IMR-90 (cell line): Measurements from ENCODE around the gene NEO1. TPM values are rescaled to one million over a fixed set of nuclear protein-coding genes. Genes with fewer than 3 reads are reported as not detected.

Source experiments
- ATAC-seq: fragments of 200-7000 bp; cut with Tn5 transposase; 2 replicates; pipeline ENCODE4 v1.9.1; 2020; ENCODE audit warnings: low read depth, mild to moderate bottlenecking, moderate library complexity
- BruUV-seq: library from RNA; stranded (reverse); fragments of 400-500 nt; replicated peaks from 2 replicates; lab custom pipeline; 2021; lab: Mats Ljungman, UMichigan
- CTCF ChIA-PET: fragments of 300-600 bp; formaldehyde crosslinking; extraction: SDS; loops from one replicate; lab custom pipeline; 2021; ENCODE audit warnings: antibody characterized with exemption; lab: Yijun Ruan, JAX
- POLR2A ChIA-PET: fragments of 300-600 bp; sonication (Branson Sonifier 250); formaldehyde crosslinking; loops from one replicate; lab custom pipeline; 2022; ENCODE audit warnings: antibody characterized with exemption; ENCODE audit not compliant: unreplicated experiment; lab: Charles Lee
- DNase-seq: peaks from one replicate; pipeline ENCODE4 v3.0.0; 2013
- H2AFZ ChIP-seq: replicated peaks from 2 replicates; pipeline ENCODE3; 2013; ENCODE audit warnings: low read length, mild to moderate bottlenecking; ENCODE audit not compliant: poor library complexity
- H2AK5ac ChIP-seq: 2 replicates; pipeline ENCODE4 v1.6.1; 2013; ENCODE audit warnings: low read depth, low read length, inconsistent platforms
- H2AK9ac ChIP-seq: replicated peaks from 2 replicates; pipeline ENCODE3; 2013; ENCODE audit warnings: mild to moderate bottlenecking, low read depth, low read length, moderate library complexity; ENCODE audit not compliant: poor library complexity
- H2BK120ac ChIP-seq: 2 replicates; pipeline ENCODE4 v1.6.1; 2013; ENCODE audit warnings: low read depth, low read length, inconsistent platforms
- H2BK15ac ChIP-seq: 3 replicates; pipeline ENCODE4 v1.6.1; 2013; ENCODE audit warnings: low read depth, low read length, inconsistent platforms
- H2BK20ac ChIP-seq: 2 replicates; pipeline ENCODE4 v1.6.1; 2013; ENCODE audit warnings: low read depth, mild to moderate bottlenecking, inconsistent platforms, low read length, moderate library complexity
- H2BK5ac ChIP-seq: 2 replicates; pipeline ENCODE4 v1.6.1; 2013; ENCODE audit warnings: mild to moderate bottlenecking, low read depth, low read length, inconsistent platforms; ENCODE audit not compliant: poor library complexity, severe bottlenecking
- H3K14ac ChIP-seq: replicated peaks from 2 replicates; pipeline ENCODE4 v1.6.1; 2013; ENCODE audit warnings: low read depth, low read length, inconsistent platforms
- H3K18ac ChIP-seq: 2 replicates; pipeline ENCODE4 v1.6.1; 2013; ENCODE audit warnings: low read depth, low read length, control low read depth
- H3K23ac ChIP-seq: 2 replicates; pipeline ENCODE4 v1.6.1; 2013; ENCODE audit warnings: low read depth, low read length, inconsistent platforms
- H3K27ac ChIP-seq: 2 replicates; pipeline ENCODE4 v1.5.1; 2013; ENCODE audit warnings: mild to moderate bottlenecking, control low read depth, low read length; ENCODE audit not compliant: insufficient read depth
- H3K27me3 ChIP-seq: 2 replicates; pipeline ENCODE4 v1.6.1; 2013; ENCODE audit warnings: low read length; ENCODE audit not compliant: control insufficient read depth, insufficient read depth
- H3K36me3 ChIP-seq: 2 replicates; pipeline ENCODE4 v1.6.1; 2013; ENCODE audit warnings: low read length, mixed read lengths; ENCODE audit not compliant: control insufficient read depth, insufficient read depth
- H3K4ac ChIP-seq: 2 replicates; pipeline ENCODE4 v1.6.1; 2013; ENCODE audit warnings: low read depth, low read length, inconsistent platforms
- H3K4me1 ChIP-seq: 2 replicates; pipeline ENCODE4 v1.6.1; 2013; ENCODE audit warnings: low read length, mixed read lengths; ENCODE audit not compliant: control insufficient read depth, insufficient read depth
- H3K4me2 ChIP-seq: 2 replicates; pipeline ENCODE4 v1.6.1; 2013; ENCODE audit warnings: low read depth, mild to moderate bottlenecking, control low read depth, low read length, moderate library complexity
- H3K4me3 ChIP-seq: 2 replicates; pipeline ENCODE4 v1.5.1; 2013; ENCODE audit warnings: low read depth, mild to moderate bottlenecking, control low read depth, low read length, moderate library complexity; ENCODE audit not compliant: insufficient read depth
- H3K56ac ChIP-seq: 2 replicates; pipeline ENCODE4 v1.6.1; 2013; ENCODE audit warnings: low read length, inconsistent platforms; ENCODE audit not compliant: insufficient read depth; ENCODE audit errors: extremely low read depth
- H3K79me1 ChIP-seq, 2 experiments: 2 replicates each; pipeline ENCODE4 v1.6.1; 2013; ENCODE audit warnings: low read length in 2 of 2, inconsistent platforms in 1 of 2, low read depth in 1 of 2
- H3K9ac ChIP-seq: 2 replicates; pipeline ENCODE4 v1.6.1; 2013; ENCODE audit warnings: low read depth, low read length, control low read depth
- H3K9me1 ChIP-seq: 2 replicates; pipeline ENCODE4 v1.6.1; 2013; ENCODE audit warnings: low read length, inconsistent platforms; ENCODE audit not compliant: insufficient read depth
- H3K9me3 ChIP-seq: 2 replicates; pipeline ENCODE4 v1.6.1; 2013; ENCODE audit warnings: low read length; ENCODE audit not compliant: control insufficient read depth, insufficient read depth
- H4K20me1 ChIP-seq: 2 replicates; pipeline ENCODE4 v1.6.1; 2013; ENCODE audit warnings: low read length, inconsistent platforms; ENCODE audit not compliant: insufficient read depth
- H4K5ac ChIP-seq: 2 replicates; pipeline ENCODE4 v1.6.1; 2013; ENCODE audit warnings: mild to moderate bottlenecking, low read depth, low read length, control low read depth
- H4K8ac ChIP-seq, 2 experiments: 2 replicates each; pipeline ENCODE4 v1.6.1; 2013; ENCODE audit warnings: low read depth in 2 of 2, low read length in 2 of 2, control low read depth in 1 of 2, inconsistent platforms in 1 of 2
- H4K91ac ChIP-seq: 2 replicates; pipeline ENCODE4 v1.6.1; 2013; ENCODE audit warnings: low read depth, low read length, inconsistent platforms; ENCODE audit not compliant: insufficient read depth
- BHLHE40 ChIP-seq: fragments of 150-350 bp; IDR thresholded peaks from 2 replicates; pipeline ENCODE4 v1.6.1; 2016; ENCODE audit warnings: mild to moderate bottlenecking, low read depth, low read length
- CEBPB ChIP-seq: IDR thresholded peaks from 2 replicates; pipeline ENCODE4 v1.6.1; 2012; ENCODE audit warnings: low read depth, low read length, improper control_type of control experiment
- CHD1 ChIP-seq: IDR thresholded peaks from 2 replicates; pipeline ENCODE4 v1.6.1; 2012; ENCODE audit warnings: low read depth, low read length, improper control_type of control experiment
- FOS ChIP-seq: fragments of 150-350 bp; IDR thresholded peaks from 2 replicates; pipeline ENCODE4 v1.6.1; 2016; ENCODE audit warnings: low read depth, low read length
- MAFK ChIP-seq: IDR thresholded peaks from 2 replicates; pipeline ENCODE4 v1.6.1; 2012; ENCODE audit warnings: low read depth, low read length, improper control_type of control experiment
- MAZ ChIP-seq: IDR thresholded peaks from 2 replicates; pipeline ENCODE4 v1.6.1; 2012; ENCODE audit warnings: low read depth, mild to moderate bottlenecking, low read length, improper control_type of control experiment, moderate library complexity, borderline replicate concordance
- MXI1 ChIP-seq: IDR thresholded peaks from 2 replicates; pipeline ENCODE4 v1.6.1; 2012; ENCODE audit warnings: low read depth, mild to moderate bottlenecking, low read length, moderate library complexity, borderline replicate concordance
- NFE2L2 ChIP-seq: fragments of 150-350 bp; IDR thresholded peaks from 2 replicates; pipeline ENCODE4 v1.6.1; 2016; ENCODE audit warnings: low read depth, mild to moderate bottlenecking, low read length
- POLR2A ChIP-seq: IDR thresholded peaks from 2 replicates; pipeline ENCODE4 v1.6.1; 2012; ENCODE audit warnings: mild to moderate bottlenecking, low read depth, low read length
- RAD21 ChIP-seq: IDR thresholded peaks from 2 replicates; pipeline ENCODE4 v1.6.1; 2012; ENCODE audit warnings: low read length, improper control_type of control experiment
- RCOR1 ChIP-seq: IDR thresholded peaks from 2 replicates; pipeline ENCODE4 v1.6.1; 2012; ENCODE audit warnings: mild to moderate bottlenecking, low read length, improper control_type of control experiment; ENCODE audit not compliant: insufficient replicate concordance
- RFX5 ChIP-seq: IDR thresholded peaks from 2 replicates; pipeline ENCODE4 v1.8.0; 2012; ENCODE audit warnings: low read depth, mild to moderate bottlenecking, low read length, moderate library complexity
- SMC3 ChIP-seq: fragments of 150-350 bp; IDR thresholded peaks from 2 replicates; pipeline ENCODE4 v1.6.1; 2016; ENCODE audit warnings: low read depth, mild to moderate bottlenecking, antibody characterized with exemption, low read length, moderate library complexity
- WGBS, 2 experiments: methylation state at CpG; one replicate each; pipeline versions ENCODE4 v1.1.5 to v1.1.7; 2013; ENCODE audit warnings: missing lambda C conversion rate in 2 of 2; ENCODE audit not compliant: insufficient read length in 1 of 2; ENCODE audit errors: extremely low coverage in 2 of 2; 5-methylcytosine and 5-hydroxymethylcytosine counted together
- dilution Hi-C: fragments of 300-500 bp; cut with HindIII; formaldehyde crosslinking; loops from one replicate; pipeline ENCODE4 v1.14.3; 2018; ENCODE audit warnings: low sequenced_read_pairs; ENCODE audit not compliant: unreplicated experiment
- in situ Hi-C: fragments of 300-500 bp; cut with MboI; formaldehyde crosslinking; loops from 3 replicates; pipeline ENCODE4 v1.14.3; 2019; ENCODE audit warnings: low sequenced_read_pairs, inconsistent platforms, mixed read lengths
- intact Hi-C: fragments of 100-400 bp; cut with micrococcal nuclease; formaldehyde crosslinking; loops from 2 replicates; pipeline ENCODE4 v1.10.0; 2022
- polyA plus RNA-seq, 3 experiments: library from polyadenylated mRNA; depleted of rRNA; stranded (reverse); fragments of >200 nt; gene quantifications; 2 replicates each; pipeline ENCODE4 v1.2.3, GENCODE V29; 2012; ENCODE audit warnings: low replicate concordance in 1 of 3
- total RNA-seq: library from RNA; depleted of rRNA; stranded (reverse); fragments of >200 nt; gene quantifications from 2 replicates; pipeline ENCODE4 v1.2.3, GENCODE V29; 2012
- TF ChIP-seq, protein P1 (sequence below): fragments of 150-350 bp; IDR thresholded peaks from 2 replicates; pipeline ENCODE4 v1.6.1; 2016; ENCODE audit warnings: low read depth, mild to moderate bottlenecking, low read length, moderate library complexity, borderline replicate concordance
- TF ChIP-seq, protein P2 (sequence below): conservative IDR thresholded peaks from 2 replicates; pipeline ENCODE4 v1.5.1; 2012; ENCODE audit warnings: mild to moderate bottlenecking, low read depth, low read length, improper control_type of control experiment
- TF ChIP-seq, protein P3 (sequence below): fragments of 150-350 bp; IDR thresholded peaks from 2 replicates; pipeline ENCODE4 v1.6.1; 2017; ENCODE audit warnings: mild to moderate bottlenecking, antibody characterized with exemption, low read length, low read depth

The NEO1 gene
- total and polyA plus RNA-seq, 2 of the 4 experiments (the other 2 are of a cell fraction), result 16.3 to 18.5 TPM

DNA sequence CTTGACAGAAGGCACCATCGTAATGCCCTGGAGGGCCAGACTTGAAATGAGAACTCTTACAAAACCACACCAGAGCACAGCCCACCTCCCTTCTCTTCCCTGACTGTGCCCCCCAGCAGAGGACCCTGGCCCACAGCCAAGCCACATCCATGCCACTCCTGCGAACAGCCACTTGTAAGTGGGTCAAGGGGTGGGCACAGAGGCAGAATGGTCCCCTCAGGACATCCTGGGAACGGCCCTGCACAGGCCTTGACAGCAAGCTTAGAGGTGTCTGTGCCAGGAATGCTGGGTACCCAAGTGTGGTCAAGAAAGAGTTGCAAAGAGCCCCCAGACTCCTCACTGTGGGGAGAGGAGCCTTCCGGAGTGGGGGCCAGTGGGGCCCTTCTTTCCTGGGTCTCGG is 283.2 kb downstream of the NEO1 start:
- H2AK5ac ChIP-seq, result no peak overlapping the region
- H3K36me3 ChIP-seq, result no peaks in the 10 kb centered on the region
- H3K14ac ChIP-seq, result no peak overlapping the region
- H4K91ac ChIP-seq, result no peak overlapping the region
- no peak overlapping the region for H3K27ac ChIP-seq
- H2AFZ ChIP-seq, result no peak overlapping the region
- BruUV-seq, result no TSS peak
- no peak overlapping the region for H4K5ac ChIP-seq
- H3K4me1 ChIP-seq, result no peaks in the 10 kb centered on the region
- no peak overlapping the region for H3K4me2 ChIP-seq
- no peak overlapping the region for H4K8ac ChIP-seq
- WGBS, 2 experiments, result no CpG with 5 or more reads among the region's 5 CpGs
- no peaks in the 10 kb centered on the region; the same call in 1 of the 2 replicates for H3K9me1 ChIP-seq
- no peak overlapping the region for H3K4me3 ChIP-seq
- ChIA-PET CTCF (no interaction called here), POLR2A (no interaction called here)
- no peaks in the 10 kb centered on the region for H3K79me1 ChIP-seq
- no peak overlapping the region for H3K18ac ChIP-seq
- no peak overlapping the region for H3K4ac ChIP-seq
- dilution Hi-C loops (no loop called here), in situ Hi-C loops (no loop called here), intact Hi-C loops (no loop called here)
- no peak overlapping the region for H2BK5ac ChIP-seq
- H3K23ac ChIP-seq, result no peak overlapping the region
- no peak overlapping the region for H2BK15ac ChIP-seq
- no peak for TF ChIP-seq SMC3
- TF ChIP-seq, protein P1, sequence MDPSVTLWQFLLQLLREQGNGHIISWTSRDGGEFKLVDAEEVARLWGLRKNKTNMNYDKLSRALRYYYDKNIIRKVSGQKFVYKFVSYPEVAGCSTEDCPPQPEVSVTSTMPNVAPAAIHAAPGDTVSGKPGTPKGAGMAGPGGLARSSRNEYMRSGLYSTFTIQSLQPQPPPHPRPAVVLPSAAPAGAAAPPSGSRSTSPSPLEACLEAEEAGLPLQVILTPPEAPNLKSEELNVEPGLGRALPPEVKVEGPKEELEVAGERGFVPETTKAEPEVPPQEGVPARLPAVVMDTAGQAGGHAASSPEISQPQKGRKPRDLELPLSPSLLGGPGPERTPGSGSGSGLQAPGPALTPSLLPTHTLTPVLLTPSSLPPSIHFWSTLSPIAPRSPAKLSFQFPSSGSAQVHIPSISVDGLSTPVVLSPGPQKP, result no peak
- TF ChIP-seq MAZ, result no peak
- TF ChIP-seq POLR2A, result no peak
- TF ChIP-seq BHLHE40, result no peak
- TF ChIP-seq, protein P2, sequence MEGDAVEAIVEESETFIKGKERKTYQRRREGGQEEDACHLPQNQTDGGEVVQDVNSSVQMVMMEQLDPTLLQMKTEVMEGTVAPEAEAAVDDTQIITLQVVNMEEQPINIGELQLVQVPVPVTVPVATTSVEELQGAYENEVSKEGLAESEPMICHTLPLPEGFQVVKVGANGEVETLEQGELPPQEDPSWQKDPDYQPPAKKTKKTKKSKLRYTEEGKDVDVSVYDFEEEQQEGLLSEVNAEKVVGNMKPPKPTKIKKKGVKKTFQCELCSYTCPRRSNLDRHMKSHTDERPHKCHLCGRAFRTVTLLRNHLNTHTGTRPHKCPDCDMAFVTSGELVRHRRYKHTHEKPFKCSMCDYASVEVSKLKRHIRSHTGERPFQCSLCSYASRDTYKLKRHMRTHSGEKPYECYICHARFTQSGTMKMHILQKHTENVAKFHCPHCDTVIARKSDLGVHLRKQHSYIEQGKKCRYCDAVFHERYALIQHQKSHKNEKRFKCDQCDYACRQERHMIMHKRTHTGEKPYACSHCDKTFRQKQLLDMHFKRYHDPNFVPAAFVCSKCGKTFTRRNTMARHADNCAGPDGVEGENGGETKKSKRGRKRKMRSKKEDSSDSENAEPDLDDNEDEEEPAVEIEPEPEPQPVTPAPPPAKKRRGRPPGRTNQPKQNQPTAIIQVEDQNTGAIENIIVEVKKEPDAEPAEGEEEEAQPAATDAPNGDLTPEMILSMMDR, result no peak
- no peak for TF ChIP-seq MXI1
- no peak for TF ChIP-seq RAD21
- TF ChIP-seq CEBPB, result no peak
- TF ChIP-seq RFX5, result no peak
- TF ChIP-seq, protein P3, sequence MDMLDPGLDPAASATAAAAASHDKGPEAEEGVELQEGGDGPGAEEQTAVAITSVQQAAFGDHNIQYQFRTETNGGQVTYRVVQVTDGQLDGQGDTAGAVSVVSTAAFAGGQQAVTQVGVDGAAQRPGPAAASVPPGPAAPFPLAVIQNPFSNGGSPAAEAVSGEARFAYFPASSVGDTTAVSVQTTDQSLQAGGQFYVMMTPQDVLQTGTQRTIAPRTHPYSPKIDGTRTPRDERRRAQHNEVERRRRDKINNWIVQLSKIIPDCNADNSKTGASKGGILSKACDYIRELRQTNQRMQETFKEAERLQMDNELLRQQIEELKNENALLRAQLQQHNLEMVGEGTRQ, result no peak
- TF ChIP-seq FOS, result no peak
- no peak for TF ChIP-seq CHD1
- no peak for TF ChIP-seq NFE2L2
- no peak for TF ChIP-seq MAFK
- TF ChIP-seq RCOR1, result no peak
- no peak overlapping the region for H3K56ac ChIP-seq
- no peak overlapping the region for H3K9ac ChIP-seq
- H3K27me3 ChIP-seq, result peaks cover 54% of the 10 kb centered on the region
- no peaks in the 10 kb centered on the region for H3K9me3 ChIP-seq
- H2BK120ac ChIP-seq, result no peak overlapping the region
- H2BK20ac ChIP-seq, result no peak overlapping the region
- peak overlapping the region; percentile 42 for H2AK9ac ChIP-seq
- ATAC-seq, result no peak
- no peaks in the 10 kb centered on the region for H4K20me1 ChIP-seq
- no peak for DNase-seq
